OCI-LY7 (cell line): ENCODE results near the gene JDP2.

Source experiments
- EZH2phosphoT487 ChIP-seq: fragments of 200-600 bp; sonication (generic); IDR thresholded peaks from 2 replicates; pipeline ENCODE4 v1.6.1; 2018; ENCODE audit warnings: low read depth, borderline replicate concordance, mild to moderate bottlenecking, mixed run types, antibody characterized with exemption, low read length, moderate library complexity, mixed read lengths
- TF ChIP-seq, protein P1 (sequence below): fragments of 200-600 bp; sonication (generic); conservative IDR thresholded peaks from 2 replicates; pipeline ENCODE4 v1.5.1; 2014; ENCODE audit warnings: mild to moderate bottlenecking, antibody characterized with exemption, low read length, moderate library complexity, mixed read lengths

DNA sequence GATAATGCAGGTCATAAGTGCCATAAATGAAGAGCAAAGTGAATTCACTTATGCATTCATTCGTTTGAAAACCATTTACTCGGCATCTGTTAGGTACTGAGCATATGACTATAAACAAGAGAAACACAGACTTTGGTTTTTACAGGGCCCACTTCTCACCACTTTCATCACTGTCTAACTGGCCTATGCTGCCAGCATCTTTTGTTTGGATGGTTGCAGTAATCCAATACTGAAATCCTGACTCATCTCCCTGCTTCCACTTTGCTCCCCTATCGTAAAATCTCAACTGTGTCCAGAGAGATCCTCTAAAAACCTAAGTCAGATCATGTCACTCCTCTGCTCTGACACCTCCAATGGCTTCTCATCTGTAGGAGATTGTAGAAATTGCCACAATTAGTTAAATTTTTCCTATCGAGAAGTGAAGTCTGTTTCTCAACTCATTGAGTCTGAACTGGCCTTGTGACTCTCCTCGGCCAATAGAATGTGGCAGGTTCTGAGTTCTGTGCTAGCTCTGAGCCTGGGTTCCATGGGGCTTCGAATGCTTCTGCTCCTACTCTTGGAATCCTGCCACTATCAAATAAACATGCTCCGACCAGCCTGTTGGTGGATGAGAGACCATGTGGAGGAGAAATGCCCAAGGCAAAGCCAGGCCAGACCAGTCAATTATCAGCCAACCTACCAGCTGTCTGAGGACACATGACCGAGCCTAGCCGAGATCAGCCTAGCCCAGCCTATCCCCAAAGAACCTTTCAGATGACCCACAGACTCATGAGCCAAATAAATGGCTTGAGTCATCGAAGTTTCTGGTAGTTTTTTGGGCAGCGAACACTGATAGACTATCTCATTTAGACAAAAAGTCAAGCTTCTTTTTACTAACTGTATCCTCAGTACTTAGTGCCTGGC lies 92.3 kb downstream of the JDP2 start:
- TF ChIP-seq, protein P1, sequence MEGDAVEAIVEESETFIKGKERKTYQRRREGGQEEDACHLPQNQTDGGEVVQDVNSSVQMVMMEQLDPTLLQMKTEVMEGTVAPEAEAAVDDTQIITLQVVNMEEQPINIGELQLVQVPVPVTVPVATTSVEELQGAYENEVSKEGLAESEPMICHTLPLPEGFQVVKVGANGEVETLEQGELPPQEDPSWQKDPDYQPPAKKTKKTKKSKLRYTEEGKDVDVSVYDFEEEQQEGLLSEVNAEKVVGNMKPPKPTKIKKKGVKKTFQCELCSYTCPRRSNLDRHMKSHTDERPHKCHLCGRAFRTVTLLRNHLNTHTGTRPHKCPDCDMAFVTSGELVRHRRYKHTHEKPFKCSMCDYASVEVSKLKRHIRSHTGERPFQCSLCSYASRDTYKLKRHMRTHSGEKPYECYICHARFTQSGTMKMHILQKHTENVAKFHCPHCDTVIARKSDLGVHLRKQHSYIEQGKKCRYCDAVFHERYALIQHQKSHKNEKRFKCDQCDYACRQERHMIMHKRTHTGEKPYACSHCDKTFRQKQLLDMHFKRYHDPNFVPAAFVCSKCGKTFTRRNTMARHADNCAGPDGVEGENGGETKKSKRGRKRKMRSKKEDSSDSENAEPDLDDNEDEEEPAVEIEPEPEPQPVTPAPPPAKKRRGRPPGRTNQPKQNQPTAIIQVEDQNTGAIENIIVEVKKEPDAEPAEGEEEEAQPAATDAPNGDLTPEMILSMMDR: no peak
- TF ChIP-seq EZH2phosphoT487: no peak
